NOMO-1 (cell line): ENCODE data around the gene OR5B17.
"Not testable (repeated sequence)": the region's sequence is repeated elsewhere in the genome, so short reads cannot be mapped to it uniquely, and the experiment has no call there.

Experiments
- DNase-seq, 2 experiments: peaks; one replicate each; lab custom pipeline; 2025; ENCODE audit not compliant: unreplicated experiment in 2 of 2; lab: John Stamatoyannopoulos, UW

OR5B17 gene

DNA sequence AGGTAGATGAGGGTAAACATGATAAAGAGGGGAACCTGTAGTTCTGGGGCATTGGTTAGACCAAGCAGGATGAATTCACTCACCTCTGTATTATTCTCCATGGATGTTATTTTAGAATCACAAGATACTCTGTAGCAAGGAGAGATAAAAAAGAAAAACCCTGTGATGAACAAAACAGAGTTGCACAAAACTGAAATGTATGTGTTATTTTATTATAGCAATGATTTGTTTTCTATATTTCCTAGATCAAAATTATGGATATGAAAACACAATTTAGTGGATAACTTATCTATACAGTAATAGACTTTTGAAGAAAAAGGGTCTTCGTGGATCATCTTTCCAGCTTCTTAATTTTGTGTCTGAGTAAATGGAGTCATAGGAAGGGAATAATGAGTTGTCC lies at the start of gene OR5B17:
Gene OR5B17, minus strand, starts transcription at position 101 of the 400 bp plus-strand sequence. Its CDS starts 0 bp downstream, at position 101.
- DNase-seq, result no peak

DNA sequence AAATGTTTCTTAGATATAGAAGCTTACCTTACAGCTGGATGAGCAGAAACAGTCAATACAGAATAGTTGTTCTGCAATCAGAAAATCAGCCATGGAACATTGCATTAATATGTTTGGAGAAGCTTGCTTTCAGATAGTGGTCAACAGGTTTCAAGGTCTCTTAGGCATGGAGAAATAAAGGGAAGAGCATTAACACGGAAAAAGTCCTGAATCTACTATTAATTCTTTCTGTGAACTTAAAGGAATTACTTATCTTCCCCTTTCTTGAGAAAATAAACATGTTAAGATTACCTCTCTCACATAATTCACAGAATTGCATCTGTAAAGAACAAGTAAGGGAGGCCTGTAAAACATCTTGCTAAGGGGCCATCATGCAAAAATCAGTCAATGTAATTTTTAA lies 47.9 kb upstream of the OR5B17 start, which contains the start of gene OR5B3:
Gene OR5B3, minus strand, starts transcription at position 101 of the 400 bp plus-strand sequence. CDS start 3,465 bp downstream, outside the sequence.
- no peak for DNase-seq

DNA sequence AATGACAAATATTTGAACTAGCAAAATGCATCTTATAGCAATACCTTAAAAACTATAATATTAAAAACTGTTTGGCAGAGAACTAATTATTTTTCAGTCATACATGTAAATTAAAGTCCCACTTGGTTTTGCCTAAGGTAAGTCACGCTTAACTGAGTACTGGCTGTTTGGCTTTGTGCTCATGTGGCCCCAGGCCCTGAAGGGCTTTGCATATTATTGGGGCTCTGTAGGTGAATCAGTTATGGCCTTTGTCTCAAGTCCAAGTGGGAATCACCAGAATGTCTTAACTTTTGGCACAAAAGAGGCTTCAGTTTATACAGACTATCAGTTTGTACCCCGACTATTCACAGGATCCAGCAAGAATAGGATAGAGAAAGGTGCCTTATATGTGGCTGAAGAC lies 40.8 kb upstream of the OR5B17 start:
- DNase-seq, result not testable (repeated sequence)

DNA sequence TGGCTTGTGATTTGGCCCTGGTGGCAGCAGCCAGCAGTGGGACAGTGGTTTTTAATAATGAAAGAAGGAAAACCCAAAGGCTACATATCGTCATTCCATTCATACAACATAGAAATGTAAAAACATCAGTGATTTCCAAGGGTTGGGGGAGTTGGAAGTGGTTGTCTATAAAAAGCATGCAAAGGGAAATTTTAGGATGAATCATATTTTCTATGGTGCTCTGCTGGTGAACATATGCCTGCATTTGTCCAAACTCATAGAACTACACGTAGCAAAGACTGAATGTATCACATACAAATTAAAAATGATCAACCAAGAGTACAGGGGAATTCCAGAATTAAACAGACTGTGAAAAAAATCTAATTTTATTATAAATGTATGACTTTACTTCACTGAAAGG lies 36.7 kb upstream of the OR5B17 start:
- no peak for DNase-seq

DNA sequence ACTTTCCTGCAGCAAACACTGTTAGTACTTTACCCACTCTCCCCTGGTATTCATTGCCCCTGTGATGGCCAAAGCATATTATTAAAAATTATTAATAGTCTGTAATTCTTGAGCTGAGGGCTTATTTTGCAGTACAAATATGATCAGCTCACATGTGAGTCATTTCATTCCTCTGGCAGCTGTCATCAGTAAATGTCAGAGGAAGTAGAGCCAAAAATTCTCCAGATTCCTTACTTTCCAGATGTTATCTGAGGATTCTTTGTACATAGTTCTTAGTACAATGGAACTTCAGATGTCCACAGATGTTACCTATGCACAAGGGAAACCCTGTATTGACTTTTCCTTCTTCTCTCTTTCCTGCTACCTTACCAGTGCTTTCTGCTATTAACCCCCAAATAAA lies 35.3 kb upstream of the OR5B17 start:
- no peak for DNase-seq

DNA sequence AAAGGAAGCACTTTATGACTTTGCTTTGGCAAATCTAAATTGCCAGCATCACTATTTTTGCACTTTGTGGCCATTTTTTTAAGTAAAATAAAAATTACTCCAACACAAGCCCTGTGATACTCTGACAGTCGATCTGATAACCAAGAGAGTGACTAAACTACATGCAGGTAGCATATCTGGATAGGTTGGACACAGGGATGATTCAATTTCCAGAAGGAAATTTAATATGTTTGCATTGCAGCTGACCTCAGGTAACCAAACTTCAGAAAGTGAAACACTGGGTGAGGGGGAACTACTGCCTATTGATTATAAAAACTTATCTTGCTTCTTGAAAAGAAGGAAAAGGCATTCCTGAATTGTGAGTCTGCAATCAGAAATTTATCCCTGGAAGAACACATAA lies 33.9 kb upstream of the OR5B17 start:
- no peak for DNase-seq

DNA sequence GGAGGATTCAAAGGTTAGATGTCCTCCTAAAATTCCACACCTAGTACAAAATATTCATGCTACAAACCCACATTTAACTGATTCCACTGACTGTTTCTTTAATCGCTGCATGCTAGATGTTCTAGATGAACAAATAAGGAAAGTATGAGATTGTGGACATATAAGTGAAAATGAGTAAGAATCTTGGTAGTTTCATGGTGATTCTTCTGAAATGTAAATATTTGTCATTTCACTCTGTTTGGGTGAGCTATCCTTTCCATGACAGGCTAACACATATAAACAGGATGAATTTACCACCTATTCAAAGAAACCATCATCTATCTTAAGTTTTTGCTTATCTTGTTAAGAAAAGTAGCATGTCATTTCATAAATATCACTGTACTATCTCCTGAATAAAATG lies 33.0 kb upstream of the OR5B17 start:
- DNase-seq, result no peak

DNA sequence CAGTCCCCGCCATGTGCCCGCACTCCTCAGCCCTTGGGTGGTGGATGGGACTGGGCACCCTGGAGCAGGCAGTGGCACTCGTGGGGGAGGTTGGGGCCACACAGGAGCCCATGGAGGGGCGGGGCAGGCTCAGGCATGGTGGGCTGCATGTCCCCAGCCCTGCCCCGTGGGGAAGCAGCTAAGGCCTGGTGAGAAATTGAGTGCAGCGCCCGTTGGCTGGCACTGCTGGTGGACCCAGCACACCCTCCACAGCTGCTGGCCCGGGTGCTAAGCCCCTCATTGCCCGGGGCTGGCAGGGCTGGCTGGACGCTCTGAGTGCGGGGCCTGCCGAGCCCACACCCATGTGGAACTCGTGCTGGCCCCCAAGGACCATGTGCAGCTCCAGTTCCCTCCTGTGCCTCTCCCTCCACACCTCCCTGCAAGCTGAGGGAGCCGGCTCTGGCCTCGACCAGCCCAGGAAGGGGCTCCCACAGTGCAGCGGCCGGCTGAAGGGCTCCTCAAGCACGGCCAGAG lies 31.7 kb upstream of the OR5B17 start:
- DNase-seq, result no peak

DNA sequence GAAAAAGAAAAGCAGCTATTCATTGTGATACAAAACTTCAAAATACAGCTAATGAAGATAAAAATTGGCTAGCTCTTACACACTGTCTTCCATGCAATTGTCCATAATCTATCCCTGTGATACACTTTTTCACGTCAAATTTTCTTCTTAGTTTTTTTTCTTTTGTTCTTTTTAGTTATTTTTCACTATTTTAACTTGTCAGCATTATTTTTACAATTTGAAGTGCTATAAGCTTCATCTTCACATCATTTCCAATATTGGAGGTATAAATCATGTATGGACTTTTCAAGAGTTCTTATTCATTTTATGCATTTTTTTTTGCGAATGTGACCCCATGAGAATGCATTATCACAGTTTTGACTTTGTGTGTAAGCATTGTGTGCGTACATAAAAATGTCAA lies 4.1 kb downstream of the OR5B17 start:
- DNase-seq, result no peak

DNA sequence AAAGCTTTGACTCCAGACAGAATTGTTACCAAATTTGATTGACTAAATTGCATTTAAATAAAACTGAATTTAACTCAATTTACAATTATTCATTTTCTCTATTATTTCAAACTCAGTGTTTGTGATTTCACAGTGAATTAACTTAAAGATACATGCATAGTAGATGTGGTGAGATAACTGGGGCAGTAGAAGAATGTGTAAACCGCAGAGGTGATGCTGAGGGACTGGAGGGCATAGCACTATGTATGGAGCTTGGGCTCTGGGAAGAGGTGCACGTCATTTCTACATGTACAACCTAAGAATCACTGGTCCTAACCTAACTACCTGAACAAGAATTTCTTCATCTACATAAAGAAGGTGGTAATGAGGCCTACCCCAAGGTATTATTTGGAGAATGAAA lies 13.7 kb downstream of the OR5B17 start:
- no peak for DNase-seq

DNA sequence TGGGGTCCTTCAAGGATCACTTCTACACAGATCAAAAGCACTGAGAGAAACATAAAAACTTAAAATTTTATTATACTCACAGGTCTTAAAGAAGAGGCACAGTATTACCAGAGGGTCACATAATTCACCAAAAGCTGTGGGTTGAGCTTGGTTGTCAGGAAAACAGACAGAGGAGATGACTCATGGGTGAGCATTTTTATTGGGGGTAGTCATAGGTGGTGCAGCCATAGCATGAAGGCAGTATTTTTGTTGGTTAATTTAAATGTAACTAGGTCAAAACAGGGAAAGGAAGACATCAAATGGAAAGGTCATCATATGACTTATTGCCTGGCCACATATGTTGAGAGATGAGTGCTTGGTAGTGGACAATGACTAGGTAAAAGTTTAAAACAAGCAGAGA lies 24.2 kb downstream of the OR5B17 start:
- no peak for DNase-seq

DNA sequence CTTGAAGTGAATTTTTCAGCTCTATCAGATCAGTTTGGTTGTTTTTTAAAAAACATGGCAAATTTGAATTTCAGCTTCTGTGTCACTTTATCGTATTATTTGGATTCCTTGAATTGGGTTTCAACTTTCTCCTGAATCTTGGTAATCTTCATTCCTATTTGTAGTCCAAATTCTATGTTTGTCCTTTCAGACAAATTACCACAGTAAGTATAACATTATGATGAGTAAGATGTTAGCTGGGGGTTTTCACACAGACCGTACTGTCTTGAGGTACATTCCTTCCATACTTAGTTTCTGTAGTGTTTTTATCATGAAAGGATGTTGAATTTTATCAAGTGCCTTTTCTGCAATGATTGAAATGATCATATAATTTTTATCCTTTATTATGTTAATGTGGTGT lies 28.0 kb downstream of the OR5B17 start:
- no peak for DNase-seq

DNA sequence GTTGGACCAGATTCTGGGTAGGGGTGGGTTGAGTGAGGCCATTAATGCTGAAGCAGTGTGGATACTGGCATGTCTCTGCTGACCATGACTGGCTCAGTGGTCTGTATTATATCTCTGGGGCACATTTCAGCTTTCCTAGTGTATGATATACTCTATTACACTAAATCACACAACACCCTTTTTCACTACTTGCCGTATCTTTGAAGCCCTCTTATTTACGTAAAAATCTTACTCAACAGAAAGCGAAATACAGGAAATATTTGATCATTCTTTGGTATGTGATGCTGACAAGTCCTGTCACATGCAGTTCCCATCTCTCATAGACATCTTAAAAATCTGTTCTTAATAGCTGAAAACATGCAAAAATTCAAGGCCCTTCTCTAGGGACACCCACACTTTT lies 40.3 kb downstream of the OR5B17 start:
- no peak for DNase-seq

DNA sequence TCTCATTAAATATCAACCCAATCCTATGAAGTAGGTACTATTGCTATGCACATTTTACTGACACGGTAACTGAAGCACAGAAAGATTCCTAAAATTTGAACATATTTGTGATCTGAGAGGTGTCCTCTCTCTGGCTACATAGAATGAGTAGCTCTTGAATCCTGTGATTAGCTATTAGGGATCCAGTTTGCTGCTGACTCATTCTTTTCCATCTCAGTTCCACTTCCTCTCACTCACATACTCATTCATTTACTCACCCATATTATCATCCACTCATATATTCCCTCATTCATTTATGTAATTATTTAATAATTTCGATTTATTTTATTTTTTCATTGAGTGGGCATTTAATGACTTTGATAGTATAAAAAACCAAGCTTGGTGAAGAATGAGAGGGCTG lies 42.7 kb downstream of the OR5B17 start:
- no peak for DNase-seq
